Measurements from ENCODE around the gene NAT8L. TPM values are rescaled to one million over a fixed set of nuclear protein-coding genes. Genes with fewer than 3 reads are reported as not detected.

The NAT8L gene
- total RNA-seq, 4 donors from 2014 or later: 0.27 to 1.2 TPM; not detected in 2

DNA sequence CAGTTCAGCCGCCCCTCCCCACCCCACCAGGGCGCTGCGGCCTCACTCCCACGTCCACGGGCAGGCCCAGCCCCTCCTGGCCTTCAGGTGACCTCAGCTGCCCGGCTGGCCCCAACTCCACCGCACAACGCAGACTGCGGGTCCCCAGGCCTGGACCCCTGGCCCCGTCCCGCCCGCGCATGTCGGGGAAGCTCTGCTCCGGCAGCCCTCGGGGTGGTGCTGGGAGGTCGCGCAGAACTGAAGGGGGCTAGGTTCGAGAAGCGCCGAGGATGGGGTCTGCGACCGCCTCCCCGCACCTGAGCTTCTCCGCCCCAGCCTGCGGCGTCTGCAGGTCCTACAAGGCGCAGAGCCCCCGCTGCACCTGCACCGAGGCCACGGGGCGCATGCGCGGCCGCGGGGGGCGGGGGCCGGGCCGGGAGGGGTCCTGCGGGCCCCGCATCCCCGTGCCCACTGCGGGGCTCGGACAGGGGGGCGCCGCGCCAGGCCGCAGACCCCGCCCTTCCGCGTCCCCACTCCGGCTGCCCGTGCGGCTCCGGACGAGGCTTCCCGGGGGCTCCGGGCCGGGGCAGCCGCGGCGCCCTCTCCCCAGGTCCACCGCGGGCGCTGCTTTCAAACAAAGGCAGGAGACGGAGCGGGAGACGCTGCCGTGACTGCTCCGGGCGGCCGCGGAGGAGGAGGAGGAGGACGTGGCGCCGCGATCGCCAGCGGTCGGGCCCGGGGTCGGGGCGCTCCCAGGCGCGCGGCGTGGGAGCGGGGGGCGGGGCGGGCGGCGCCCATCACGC lies 672 bp upstream of the NAT8L start:
- Histone ChIP-seq H3K4me3 (peak overlapping the region in 1 of 2 donors; percentile 35), H3K27me3 (peaks cover 5 to 19% of the 10 kb centered on the region in 2 donors), H3K4me1 (peaks cover 0 to 7% of the 10 kb centered on the region in 2 donors), H3K27ac (no peak overlapping the region), H3K9me3 (no peaks in the 10 kb centered on the region), H3K36me3 (no peaks in the 10 kb centered on the region)
- intact Hi-C loops (cut with DNase I; ENCODE audit: low total_unique reads): no loop called here
- no peak for DNase-seq
- TF ChIP-seq POLR2A (IDR thresholded peaks at IDR 0.05): peak in 1 of 2 donors; percentile 15
- TF ChIP-seq, protein P1, sequence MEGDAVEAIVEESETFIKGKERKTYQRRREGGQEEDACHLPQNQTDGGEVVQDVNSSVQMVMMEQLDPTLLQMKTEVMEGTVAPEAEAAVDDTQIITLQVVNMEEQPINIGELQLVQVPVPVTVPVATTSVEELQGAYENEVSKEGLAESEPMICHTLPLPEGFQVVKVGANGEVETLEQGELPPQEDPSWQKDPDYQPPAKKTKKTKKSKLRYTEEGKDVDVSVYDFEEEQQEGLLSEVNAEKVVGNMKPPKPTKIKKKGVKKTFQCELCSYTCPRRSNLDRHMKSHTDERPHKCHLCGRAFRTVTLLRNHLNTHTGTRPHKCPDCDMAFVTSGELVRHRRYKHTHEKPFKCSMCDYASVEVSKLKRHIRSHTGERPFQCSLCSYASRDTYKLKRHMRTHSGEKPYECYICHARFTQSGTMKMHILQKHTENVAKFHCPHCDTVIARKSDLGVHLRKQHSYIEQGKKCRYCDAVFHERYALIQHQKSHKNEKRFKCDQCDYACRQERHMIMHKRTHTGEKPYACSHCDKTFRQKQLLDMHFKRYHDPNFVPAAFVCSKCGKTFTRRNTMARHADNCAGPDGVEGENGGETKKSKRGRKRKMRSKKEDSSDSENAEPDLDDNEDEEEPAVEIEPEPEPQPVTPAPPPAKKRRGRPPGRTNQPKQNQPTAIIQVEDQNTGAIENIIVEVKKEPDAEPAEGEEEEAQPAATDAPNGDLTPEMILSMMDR (IDR thresholded peaks at IDR 0.05): no peak

DNA sequence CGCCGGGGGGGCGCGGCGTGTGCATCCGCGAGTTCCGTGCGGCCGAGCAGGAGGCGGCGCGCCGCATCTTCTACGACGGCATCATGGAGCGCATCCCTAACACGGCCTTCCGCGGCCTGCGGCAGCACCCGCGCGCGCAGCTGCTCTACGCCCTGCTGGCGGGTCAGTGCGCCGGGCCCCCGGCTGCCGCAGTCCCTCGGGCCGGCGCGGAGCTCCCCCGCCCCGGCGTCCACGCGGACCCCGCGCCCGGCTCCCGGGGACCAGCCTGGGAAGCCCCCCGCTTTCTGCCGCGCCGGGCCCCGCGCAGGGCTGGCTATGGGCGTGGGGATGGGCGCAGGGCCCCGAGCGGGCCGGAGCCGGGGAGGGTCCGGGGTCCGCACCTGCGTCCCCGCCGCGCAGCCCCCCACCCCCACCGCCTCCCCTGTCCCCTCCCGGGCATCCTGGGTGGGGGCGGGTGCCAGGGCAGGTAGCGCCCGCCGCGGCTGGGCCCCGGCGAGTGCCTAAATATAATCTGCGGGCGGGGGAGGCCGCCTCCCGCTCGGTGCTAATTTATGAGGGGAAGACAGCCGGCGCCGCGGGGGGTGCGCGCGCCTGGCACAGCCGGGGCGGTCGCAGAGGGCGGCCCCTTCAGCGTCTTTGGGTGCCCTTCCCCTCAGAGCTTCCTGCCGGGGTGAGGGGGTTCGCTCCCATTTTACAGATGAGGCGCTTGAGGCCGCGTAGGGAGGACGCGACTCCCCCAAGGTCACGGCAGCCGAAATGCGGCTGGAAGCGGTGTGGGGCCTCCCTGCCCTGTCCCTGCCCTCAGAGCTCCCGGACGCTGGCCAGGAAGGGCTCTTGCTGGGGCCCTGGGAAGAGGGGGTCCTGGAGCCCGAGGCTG lies 837 bp downstream of the NAT8L start:
- Histone ChIP-seq H3K4me1 (peaks cover 0 to 7% of the 10 kb centered on the region in 2 donors), H3K4me3 (no peak overlapping the region), H3K36me3 (no peaks in the 10 kb centered on the region), H3K27me3 (peaks cover 5 to 19% of the 10 kb centered on the region in 2 donors), H3K27ac (no peak overlapping the region), H3K9me3 (no peaks in the 10 kb centered on the region)
- no peak for DNase-seq
- TF ChIP-seq, protein P1 (IDR thresholded peaks at IDR 0.05): no peak
- no peak for TF ChIP-seq POLR2A (IDR thresholded peaks at IDR 0.05)
- intact Hi-C loops (cut with DNase I; ENCODE audit: low total_unique reads): no loop called here

DNA sequence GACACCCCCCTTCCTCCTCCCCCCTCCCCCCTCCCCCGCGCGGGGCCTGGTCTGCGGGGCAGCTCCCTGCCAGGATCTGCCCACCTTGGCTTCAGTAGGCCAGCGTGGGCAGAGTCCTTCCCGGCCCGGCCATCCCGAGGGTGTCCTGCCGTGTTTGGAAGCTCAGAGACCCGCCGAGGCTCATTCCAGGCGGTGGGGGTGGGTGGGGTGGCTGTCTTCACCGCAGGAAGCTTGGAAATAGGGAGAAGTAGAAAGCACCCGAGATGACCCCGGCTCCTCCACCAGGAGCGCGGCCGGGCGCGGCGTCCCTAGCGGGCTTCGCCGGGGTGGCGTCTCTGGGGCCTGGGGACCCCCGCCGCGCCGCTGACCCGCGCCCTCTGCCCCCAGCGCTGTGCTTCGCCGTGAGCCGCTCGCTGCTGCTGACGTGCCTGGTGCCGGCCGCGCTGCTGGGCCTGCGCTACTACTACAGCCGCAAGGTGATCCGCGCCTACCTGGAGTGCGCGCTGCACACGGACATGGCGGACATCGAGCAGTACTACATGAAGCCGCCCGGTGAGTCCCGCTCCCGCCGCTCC lies 1.6 kb downstream of the NAT8L start:
- H3K4me1 ChIP-seq: peaks cover 0 to 7% of the 10 kb centered on the region in 2 donors
- intact Hi-C loops (cut with DNase I; ENCODE audit: low total_unique reads): no loop called here
- H3K27ac ChIP-seq: no peak overlapping the region
- H3K4me3 ChIP-seq: no peak overlapping the region
- no peak for DNase-seq
- H3K9me3 ChIP-seq: no peaks in the 10 kb centered on the region
- TF ChIP-seq, protein P1 (IDR thresholded peaks at IDR 0.05): no peak
- no peaks in the 10 kb centered on the region for H3K36me3 ChIP-seq
- peaks cover 5 to 19% of the 10 kb centered on the region in 2 donors for H3K27me3 ChIP-seq

DNA sequence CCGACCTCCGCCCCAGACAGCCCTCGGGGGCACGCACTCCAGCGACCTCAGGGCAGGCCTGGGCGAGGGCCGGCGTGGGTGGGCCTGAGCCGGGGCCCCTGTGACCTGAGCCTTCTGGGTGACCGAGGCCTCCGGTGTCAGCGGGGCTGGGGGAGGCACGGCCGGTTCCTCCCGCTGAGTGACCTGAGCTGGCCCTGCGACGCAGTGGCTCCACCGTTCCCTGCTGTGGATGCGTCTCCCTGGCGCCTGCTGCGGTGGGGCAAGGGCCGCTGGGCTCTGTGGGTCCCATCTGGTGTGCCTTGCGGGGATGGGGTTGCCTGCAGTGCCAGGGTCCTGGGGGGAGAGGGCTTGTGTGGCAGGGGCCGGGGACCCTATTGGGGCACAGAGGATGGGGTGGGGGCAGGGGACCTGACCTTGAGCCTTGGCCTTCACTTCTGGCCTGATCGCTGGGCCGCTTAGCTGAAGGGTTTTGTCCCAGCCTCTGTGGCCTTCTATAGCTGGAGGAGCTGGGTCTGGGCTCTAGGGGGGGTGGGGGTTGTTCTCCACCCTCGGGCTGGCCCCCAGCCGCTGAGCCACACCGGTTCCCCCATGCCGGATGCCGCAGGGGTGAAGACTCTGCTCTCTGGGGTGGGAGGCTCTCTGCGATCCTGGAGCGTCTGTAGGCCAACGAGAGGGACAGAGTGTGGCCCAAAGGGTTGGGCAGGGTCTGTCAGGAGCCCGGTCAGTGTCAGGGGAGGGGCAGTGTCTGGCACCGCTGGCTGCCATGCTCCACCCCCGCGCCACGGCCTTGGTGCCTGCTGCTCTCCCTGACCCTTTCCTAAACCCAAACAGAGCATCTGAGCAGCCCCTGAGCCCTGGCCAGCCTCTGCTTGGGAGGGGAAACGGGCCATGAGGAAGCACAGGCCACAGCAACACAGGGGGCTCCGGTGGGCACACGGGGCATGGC lies 2.3 kb downstream of the NAT8L start:
- intact Hi-C loops (cut with DNase I; ENCODE audit: low total_unique reads): no loop called here
- Histone ChIP-seq H3K36me3 (no peaks in the 10 kb centered on the region), H3K4me3 (no peak overlapping the region), H3K27me3 (peaks cover 5 to 19% of the 10 kb centered on the region in 2 donors), H3K9me3 (no peaks in the 10 kb centered on the region), H3K27ac (no peak overlapping the region), H3K4me1 (peaks cover 0 to 7% of the 10 kb centered on the region in 2 donors)
- DNase-seq: no peak
- TF ChIP-seq, protein P1 (IDR thresholded peaks at IDR 0.05): no peak
